ENCODE data around the gene CLEC4M.
"Not testable (repeated sequence)": the region's sequence is repeated elsewhere in the genome, so short reads cannot be mapped to it uniquely, and the experiment has no call there.

The CLEC4M gene

DNA sequence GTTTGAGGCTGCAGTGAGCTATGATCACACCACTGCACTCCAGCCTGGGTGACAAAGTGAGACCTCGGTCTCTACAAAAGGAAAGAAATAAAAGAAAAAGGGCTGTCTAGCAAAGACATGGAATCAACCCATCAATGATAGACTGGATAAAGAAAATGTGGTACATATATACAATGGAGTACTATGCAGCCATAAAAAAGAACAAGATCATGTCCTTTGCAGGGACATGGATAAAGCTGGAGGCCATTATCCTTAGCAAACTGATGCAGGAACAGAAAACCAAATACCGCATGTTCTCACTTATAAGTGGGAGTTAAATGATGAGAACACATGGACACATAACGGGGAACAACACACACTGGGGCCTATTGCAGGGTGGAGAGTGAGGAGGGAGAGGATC, 53.0 kb downstream of the CLEC4M start:
- not testable (repeated sequence) for DNase-seq

DNA sequence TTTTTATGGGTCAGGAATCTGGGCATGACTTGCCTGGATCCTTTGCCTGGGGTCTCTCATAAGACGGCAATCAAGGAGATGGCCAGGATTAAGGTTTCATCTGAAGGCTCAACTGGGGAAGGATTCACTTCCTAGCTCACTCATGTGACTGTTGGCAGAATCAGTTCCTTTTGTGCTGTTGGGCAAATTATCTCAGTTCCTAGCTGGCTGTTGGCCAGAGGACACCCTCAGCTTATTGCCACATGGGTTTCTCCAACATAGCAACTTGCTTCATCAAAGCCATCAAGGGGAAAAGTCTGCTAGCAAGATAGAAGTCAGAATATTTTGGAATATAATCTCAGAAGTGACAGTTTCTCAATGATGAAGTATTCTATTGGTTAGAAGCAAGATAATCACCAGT, 54.8 kb downstream of the CLEC4M start:
- no peak for DNase-seq

DNA sequence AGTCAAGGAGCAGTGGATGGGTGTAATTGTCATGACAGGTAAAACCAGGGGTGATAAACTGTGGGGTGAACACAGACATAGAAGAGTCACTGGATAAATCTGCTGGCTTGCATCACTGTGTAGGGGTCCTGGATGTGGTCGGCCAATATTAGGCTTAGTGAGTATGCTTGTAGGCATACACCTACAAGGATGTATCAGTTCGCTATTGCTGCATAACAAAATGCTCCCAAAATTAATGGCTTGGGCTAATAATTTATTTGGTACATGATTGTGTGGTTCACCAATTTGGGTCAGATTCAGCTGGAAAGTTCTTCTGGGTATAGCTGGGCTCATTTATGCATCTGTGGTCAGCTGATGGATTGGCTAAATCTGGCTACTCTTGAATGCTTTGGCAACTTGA, 55.8 kb downstream of the CLEC4M start:
- no peak for DNase-seq
